GM18502 (cell line): Measurements from ENCODE around the gene THRB.
A peak's percentile ranks its signal among the peaks of the same experiment; 100 is the strongest.

ENCODE experiments used
- ATAC-seq: cut with Tn5 transposase; IDR thresholded peaks from one replicate; pipeline ENCODE4 v1.9.1; 2021; ENCODE audit warnings: mild to moderate bottlenecking; ENCODE audit not compliant: unreplicated experiment, poor library complexity

Gene THRB

DNA sequence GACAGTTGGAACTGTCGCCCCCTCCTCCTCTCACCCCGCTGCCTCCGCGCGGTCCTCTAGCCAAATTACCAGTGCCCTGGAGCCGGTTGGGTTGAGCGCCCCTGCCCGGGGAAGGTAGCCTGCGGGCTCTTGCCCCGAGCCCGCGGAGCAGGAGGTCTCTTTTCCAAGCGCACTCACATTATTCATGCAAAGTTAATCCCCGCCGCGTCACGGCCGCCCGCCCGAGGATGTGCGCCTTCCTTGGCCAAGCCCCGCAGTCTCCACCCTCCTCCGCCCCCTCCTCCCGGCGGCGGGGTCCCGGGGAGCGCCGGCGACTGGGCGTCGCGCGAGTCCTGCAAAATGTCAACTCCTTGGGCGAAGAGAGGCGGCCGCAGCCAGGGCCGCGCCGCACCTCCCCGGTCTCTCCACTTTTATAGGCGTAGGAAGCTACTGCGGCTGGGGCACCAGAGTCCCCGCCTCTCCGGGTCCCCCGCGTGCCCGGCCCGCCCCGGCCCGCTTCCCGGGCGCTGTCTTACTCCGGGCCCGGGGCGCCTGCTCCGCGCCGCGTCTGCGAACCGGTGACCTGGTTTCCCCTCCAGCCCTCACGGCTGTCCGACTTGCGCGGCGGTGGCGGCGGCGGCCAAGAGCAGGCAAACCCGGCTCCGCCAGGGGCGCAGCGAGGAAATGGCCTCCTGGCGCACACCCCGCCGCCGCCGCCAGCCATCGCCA, at the start of gene THRB:
THRB (minus strand) TSS at position 233 of the 708 bp plus-strand sequence.
- peak; percentile 54 for ATAC-seq

DNA sequence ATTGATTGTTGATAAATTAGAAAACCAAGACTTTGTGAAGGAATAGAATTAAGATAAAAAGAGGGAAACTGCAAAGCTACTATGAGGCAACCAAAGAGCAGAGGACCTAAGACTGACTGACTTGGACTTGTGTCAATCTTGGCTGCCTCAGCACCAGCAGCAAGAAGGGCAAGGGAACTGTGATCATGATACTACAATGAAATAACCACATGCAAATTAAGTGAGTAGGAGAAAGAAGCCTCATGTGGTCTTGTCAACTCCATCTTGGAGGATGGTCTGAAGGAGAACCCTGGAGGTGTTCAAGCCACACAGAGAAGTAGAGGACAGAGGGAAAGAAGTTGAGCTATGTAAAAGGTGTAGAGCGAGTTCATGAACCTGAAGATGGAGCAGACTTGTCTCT, 47.3 kb upstream of the THRB start:
- peak; percentile 63 for ATAC-seq

DNA sequence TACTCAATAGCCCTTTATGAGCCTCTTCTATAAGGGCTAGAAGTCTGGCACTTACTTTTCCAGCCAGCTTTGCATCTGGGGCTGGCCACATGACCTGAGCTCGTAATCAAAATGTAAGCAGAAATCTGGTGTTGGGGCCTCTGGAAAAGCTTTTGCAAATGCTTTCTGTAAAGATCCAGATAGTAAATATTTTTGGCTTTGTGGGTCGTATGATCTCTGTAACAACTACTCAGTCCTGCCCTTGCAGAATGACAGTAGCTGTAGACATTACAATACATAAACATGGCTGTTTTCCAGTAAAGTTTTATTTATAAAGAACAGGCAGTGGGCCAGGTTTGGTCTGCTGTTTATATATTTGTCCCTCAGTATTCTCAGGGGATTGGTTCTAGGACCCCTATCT, 46.2 kb upstream of the THRB start:
- no peak for ATAC-seq

DNA sequence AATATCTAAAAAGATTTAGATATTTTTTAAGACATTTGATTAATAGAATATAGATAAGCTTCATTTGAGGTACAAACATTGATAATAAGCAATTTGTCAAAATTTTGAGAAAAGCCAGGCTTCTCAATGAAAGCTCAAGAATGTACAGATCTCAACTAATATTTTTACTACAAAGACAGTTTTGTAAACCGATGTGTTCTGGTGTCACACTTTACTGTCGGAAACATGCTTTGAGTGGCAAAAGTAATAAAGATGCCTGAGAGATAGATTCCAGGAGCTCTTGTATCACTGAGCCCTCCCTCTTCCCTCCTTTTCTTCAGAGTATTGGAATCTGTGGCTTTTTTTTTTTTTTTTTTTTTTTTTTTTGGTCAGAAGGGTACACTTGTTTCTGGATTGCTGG, 45.0 kb upstream of the THRB start:
- no peak for ATAC-seq

DNA sequence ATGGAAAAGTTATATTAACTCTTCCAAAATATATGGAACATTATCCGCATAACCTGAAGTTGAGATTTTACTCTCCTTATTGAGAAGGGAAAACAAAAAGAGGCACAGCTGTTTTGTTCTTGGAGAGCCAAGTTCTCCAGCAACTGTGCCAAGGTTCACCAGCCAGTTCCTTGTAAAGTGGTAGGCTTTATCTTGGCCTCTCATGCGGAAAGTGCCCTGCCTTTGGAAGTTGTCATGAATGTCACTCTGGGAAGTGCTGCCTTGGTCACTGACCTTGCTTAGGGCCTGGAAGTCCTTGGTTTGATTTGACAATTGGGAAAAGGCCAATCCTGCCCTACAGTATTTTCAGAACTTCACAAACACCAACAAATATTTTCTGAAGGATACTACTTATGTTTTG, 44.2 kb upstream of the THRB start:
- no peak for ATAC-seq

DNA sequence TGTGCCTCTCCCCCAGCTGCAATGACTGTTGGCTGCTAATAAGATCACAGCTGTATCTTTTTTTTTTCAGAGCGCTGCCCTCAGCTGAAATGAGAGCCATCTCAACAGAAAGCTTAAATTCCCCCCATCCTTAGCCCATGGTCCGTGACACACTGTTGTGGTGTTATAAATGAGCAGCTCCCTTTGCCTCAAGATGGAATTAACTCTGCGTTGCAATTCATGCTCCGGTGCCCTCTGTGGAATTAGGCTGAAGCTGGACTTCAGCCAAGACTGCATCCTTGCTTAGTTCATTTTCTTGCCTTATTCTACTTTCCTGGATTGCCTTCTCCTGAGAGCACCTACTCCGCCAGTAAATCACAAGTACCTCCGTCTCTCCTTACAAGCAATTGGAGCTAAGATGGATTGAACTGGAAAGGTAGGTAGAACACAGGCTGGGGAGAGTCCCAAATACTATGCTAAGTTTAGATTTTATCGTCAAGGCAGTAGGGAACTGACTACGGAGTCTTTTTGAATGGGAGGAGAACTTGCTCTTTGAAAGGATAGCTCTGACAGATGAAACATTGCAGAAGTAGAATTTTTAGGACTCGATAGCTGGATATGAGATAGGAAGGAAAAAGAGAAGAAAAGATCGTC, 39.0 kb upstream of the THRB start:
- ATAC-seq = no peak

DNA sequence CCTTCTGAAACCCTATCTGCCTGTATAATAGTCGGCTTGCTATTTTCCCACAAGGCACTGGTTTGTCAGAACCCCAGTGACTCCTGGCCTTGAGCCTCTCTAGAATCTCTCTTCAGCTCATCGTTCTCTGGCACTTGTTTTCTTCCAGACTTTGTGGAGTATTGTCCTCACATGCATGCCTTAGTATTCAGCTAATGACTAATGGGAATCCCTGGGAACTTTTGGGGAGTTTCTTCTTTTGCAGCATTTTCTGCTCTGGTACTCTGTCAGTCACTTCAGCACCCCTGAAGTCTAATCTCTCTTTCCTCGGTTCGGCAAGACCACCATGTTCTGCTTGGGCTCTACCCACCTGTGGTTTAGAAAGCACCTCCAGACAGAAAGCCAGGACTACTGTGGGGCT, 35.8 kb upstream of the THRB start:
- no peak for ATAC-seq

DNA sequence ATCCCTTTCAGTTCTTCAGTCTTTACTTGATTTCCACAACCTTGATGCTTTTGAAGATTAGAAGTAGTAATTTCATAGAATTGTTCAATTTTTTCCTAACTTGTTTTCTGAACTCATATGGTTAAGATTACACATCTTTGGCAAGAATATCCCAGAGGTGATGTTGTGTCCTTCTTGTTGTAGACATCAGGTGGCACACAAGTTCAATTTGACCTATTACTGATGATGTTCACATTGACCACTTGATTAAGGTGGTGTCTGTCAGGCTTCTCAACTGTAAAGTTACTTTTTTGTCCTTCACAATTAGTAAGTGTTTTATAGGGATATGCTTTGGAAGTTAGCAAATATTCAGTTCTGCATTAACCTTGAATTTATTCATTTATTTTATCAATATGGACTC, 34.6 kb upstream of the THRB start:
- no peak for ATAC-seq

DNA sequence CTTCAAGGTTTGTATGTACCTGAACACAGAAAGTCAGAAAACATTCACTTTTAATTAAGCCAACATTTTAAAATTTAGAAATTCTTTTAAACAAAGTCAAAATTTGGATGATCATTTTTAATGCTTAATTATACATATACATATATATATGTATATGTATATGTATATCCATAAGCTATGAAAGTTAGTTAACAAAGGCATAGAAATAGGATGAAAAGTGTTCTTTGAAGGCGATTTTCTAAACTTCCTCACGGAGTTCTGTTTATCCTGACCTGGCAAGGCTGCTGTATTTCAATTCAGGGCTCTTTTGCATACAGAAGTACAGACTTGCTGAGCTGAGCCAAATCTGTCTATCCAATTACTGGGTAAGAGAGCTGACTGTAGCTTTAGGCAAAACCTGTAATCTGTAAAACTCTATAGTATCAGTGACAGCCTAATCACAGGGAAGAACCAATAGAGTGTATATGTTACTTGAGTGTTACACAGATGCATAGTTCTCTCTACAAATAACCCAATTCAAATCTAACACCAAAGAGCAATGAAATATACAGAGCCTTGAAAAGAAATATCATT, 32.1 kb upstream of the THRB start:
- no peak for ATAC-seq

DNA sequence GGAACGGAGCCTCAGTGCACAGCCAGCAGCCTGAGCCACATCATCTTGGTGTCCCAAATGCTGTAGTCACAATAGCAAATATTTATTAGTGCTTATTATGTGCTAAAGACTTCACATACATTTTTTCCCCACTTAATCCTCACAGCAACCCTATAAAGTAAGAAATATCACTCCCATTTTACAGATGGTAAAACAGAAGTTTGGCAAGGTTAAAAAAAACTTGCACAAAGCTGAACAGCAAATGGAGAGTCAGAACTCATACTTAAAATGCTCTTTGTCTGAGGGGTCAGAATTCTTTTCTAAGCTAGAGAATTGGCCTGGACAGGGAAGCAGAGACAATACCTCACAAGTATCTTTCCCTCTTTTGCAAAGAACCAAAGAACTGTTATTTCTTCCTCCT, 30.9 kb upstream of the THRB start:
- ATAC-seq = no peak

DNA sequence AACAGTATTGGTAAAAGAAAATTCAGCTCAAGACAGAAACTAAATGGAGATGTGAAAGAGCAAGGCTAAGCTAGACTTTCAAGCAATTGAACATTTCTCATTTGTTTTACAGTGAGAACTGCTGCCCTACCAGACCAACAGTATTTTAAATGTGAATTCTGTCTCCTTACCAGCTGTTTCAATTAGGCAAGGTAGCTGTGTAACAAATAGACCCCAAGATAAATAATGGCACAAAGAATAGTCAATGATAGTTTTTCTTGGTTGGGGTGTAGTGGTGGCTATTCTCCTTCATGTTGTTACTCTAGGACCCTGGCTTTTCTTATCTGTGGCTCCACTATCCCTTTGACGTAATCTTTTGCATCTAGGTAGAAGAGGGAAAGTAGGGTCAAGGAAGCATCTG, 30.4 kb upstream of the THRB start:
- no peak for ATAC-seq

DNA sequence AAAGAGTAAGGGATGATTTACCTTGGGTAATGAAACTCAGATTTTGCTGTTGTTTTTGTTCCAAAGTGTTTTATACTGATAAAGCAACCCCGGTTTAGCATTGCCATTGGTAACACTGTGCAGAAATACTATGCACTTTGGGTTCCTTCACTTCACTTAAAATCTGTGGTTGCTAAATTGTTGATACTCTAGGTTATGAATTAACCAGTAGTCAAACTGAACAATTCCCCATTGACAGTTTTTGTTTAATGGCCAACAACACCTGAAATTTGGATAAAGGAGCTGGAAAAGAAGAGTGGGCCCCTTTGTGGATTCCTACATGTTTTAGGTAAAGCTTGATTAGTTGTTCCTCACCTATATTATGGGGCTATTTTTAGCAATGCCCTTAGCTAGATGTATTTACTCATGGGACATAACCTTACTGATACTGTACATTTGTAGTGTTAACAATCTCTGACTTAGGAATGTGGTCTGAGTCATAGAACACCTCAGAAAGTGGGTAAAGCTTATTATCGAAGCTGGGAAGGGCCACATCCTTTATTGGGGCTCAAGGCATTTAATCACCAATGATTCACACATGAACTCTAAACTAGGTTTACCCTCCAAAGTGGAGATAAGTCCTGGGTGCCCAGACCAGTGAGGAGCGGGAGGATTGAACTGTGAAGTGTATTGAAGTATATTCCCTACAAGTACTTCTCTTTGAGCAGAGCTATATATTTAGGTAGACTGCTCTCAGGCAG, 29.5 kb upstream of the THRB start:
- ATAC-seq = no peak

DNA sequence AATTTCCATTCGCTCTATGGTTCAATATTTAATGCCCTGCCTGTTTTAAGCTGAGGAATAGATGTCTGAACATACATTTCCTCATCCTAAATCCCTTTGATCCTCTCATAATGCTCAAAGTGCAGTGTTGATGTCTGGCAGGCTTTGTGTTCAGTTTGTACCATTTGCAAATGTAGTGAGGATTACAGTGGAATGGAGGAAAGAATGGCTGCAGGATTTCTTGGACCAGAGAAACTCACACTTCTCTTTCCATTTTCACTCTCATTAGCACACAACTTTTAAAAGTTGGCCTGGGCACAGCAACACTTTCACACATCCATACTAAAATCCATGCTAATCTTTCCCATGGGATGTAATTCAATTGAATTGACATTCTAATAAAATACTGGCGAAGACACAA, 28.6 kb upstream of the THRB start:
- ATAC-seq = no peak

DNA sequence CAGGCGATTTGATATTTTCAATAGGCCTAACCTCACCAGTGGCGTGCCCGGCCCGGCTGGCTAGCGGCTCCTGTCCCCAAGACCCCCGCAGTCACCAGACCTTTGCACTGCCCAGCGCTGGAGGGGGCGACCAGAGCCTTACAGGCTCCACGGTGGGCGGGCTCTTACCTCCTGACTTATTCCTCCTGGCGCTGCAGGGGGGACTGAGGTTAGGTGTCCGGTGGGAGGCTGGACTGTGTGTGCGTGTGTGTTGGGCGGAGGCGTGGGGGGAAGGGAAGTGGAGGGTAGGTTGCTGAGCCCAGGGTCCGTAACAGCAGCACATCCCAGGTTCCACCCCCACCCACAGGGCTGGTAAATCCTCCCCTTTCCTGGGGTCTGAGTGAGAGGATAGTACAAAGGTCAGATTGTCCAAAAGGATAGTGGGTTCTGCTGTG, 27.5 kb upstream of the THRB start:
- no peak for ATAC-seq

DNA sequence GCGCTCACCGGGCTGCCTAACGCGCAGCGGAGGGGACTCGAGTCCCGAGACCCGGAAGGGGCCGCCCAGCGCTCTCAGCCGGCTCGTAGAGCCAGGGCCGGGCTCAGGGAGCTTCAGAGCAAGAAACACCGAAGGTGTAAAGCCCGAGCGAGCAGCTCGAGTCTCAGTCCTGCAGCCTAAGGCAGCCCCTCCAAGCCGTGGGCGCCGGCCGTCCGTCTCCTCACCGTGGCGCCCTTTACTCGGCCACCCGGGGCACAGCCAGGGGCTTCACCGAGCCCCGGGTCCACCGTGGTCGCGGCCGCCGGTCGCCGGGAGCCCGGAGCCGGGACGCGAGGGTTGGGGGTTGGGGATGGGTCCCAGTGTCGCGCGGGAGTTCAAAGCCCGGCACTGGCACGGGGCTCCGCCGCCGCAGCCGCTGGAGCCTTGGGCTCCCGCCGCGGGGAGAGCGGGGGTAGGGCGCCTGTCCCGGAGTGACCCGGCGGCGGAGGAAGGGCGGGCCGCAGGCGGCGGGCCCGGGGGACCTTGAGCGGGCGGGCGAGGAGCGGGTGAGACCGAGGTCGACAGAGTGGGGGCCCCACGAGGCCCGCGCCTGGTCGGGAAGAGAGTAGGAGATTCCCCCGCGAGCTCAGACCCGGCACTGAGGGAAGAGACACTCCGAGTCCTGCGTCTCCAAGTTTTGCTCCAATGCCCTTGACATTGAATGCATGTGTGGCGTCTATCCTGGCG, 26.9 kb upstream of the THRB start:
- ATAC-seq = peak; percentile 33

DNA sequence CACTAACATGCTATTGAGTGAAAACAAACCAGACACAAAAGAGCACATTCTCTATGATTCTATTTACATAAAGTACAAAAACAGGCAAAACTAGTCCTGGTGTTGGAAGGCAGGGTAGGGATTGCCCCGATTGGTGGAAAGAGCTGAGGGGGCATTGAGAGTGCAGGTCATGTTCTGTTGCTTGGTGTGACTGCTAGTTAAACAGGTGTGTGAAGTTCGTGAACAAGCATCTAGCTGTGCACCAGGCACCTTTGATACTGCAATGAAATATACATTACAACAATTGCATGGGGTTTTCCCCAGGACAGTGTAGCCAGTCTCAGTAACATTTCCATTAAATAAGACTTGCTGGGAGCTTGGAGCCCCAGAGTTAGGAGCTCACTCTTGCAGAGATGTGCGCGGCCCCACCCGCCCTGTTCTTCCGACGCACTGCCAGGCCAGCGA, 26.3 kb upstream of the THRB start:
- ATAC-seq = no peak

DNA sequence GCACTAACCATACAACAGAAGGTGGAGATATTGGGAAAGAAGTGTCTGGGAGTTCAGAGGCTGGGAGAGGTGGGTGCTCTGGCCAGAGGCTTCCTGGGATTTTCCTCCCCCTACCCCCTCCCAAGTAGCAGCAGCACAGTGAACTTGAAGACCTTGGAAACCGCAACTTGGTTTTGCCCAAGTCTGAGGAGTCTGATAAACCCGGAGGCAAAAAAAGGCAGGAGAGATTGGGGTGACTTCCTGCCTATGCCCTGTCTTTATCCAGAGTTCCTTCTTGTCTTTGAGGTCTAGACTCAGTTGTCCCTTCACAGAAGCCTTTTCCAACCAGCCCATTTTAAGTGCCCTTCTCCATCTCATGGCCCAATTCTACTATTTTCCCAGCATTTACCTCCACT, 25.4 kb upstream of the THRB start:
- ATAC-seq = no peak

DNA sequence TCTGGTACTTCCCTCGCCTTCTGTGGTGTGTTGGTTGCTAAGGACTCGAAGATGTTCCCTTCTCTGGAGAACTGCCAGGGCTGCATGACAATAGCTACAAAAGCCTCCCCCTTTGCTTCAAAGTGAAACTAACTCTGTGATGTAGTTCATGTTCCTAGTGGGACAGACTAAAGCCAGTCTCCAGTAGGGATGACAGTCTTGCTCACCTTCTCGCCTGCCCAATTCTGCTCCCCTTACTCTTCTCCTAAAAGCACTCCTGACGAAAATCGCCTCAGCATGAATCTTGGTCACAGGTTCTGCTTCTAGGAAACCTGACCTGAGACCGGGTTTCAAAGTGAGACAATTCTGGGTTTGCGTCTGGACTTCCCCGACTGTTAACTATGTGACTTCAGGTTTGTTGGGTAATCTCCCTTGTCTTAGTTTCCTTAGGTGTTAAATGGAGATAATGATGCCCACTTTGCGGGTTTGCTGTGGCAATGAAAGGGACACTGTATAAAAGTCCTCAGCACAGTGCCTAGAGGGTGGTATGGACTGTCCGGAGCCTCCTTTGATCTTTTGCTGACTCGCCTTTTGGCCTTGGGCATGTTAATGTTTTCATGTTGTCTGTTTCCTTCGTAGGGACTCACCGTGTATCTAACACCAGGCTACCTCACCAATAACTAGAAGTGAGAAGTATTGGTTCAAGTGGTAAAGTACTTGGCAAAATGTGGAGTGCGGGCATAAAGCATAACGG, 24.9 kb upstream of the THRB start:
- ATAC-seq = peak; percentile 75

DNA sequence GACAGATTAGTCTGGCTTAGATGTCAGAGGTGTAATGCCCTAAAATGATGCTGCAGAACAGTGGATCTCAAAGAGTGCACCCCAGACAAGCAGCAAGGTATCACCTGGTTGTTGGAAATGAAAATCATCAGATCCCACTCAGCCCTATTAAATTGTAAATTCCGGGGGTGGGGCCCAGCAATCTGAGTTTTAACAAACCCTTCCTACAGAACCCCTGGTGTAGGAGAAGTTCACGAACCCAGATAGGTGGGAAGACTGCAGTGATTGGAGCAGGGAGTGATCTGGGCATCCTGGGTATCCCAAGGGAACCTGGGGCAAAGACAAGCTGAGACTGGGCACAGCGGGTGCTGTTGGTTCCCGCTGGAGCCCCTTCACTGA, 24.3 kb upstream of the THRB start:
- no peak for ATAC-seq

DNA sequence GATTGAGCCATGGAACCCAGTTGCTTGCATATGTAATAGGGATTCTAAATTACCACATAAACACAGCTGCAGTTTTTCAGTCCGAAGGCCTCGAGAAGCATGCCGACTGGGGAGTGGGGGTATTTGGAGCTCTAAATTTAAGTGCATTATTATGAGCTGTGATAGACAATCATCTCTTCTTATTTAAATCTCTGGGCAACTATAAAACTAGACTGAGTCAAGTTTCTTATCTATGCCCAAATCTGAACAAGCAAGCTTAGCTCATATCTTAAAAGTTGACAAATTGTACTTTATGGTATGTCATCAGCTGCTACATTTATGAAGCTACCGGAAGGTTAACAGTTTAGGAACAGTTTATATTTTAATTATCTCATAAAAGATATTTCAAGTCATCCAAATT, 19.5 kb upstream of the THRB start:
- ATAC-seq = no peak
